CD4-positive, alpha-beta T cell treated with Interleukin-4 for 1 hour (primary cell): ENCODE data around the gene SIGLEC10.
A peak's percentile ranks its signal among the peaks of the same experiment; 100 is the strongest.

Experiments used
- DNase-seq, 2 donors: peaks; one replicate each; pipeline ENCODE4 v3.0.0-alpha.2; 2020 to 2022

The SIGLEC10 gene

DNA sequence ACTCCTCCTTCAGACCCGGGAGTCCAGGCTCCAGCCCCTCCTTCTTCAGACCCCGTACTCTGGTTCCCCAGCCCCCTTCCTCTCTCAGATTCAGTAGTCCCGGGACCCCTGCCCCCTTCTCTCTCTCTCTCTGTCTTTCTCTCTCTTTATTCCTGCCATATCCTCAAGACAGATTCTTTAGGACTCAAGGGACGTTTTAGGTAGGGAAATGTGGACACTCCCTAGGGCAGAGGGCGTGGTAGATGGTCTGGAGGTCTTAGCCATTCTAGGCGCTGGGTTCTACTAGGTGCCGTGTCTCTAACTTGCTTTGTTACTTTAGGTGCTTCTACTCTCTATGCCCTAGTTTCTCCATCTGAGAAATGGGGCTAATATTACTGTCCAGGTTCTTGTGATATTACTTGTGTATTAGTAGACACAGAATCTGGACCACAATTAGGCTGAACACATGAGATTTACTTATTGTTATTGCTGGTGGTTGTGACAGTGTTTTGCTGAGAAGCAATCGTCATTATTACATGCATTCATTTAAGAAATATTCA, 26.3 kb downstream of the SIGLEC10 start:
- DNase-seq: no peak

DNA sequence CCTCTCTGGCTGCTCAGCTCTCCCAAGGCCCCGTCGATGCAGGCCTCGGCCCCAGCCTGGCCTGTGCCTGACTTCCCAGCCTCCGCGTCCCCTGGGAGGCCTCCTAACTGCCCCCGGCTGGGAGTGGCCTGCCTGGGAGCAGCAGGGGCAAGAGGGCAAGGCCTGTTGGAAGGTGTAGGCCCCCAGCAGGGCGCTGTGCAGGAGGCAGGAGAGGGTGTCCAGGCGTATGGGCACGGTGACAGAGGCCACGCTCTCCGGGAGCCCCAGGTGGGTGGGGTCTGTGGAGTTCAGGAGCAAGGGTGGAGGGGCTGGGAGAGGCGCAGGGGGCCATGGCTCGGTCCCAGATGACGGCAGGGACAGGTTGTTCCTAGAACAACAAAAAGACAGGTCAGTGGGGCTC, 28.3 kb downstream of the SIGLEC10 start:
- no peak for DNase-seq

- no peak for DNase-seq
Observed at GRCh38 chr19:51387924-51388389, 29.5 kb downstream of the SIGLEC10 start, which contains the start of gene LIM2. LIM2 (minus strand) TSS chr19:51387974; CDS start chr19:51387443, 531 bp downstream.

DNA sequence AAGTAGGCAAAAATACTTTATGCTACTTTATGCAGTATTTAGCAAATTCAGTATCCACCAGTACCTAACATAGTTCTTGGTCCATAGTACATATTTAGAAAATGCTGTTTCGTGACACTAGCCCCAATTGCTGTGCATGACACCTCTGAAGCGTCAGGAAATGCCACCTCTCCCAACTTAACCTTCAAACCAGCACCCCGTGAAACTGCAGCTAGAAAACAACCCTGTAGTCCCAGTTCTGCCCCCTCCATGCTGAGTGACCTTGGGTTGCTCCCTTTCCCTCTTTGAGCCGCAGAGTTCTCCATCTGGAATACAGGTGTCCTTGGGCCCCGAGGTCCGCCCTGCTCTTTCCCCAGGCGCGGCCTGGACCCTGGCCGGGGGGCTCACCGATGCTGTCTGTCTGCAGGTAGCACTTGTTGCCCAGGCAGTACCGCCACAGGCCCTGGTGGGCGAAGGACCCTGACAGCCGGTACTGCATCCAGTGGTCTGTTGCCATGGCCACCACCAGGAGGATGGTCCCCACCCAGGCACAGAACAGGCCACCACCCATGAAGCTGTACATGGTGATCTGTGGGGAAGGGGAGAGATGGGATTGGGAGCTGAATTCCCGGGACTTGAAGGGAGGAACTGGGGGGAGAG, 30.4 kb downstream of the SIGLEC10 start:
- DNase-seq: peak in 1 of 2 donors; percentile 29

DNA sequence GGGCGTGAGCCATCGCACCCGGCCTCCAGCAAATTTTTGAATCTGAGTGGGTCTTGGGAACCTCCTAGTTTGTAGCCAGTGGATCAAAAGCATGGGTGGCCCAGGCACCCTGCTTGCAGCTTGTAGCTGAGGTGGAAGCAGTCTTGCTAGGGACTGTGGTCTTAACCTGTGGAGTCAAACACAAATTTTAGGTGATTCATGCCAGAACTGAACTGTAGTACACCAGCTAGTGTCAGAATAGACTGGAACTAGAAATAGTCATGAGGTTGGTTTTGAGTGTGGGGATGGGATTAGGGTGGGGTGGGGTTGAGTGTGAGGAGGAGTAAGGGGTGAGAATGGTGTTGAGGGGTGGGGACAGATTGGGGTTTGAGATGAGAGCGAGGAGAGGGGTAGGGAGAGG, 35.4 kb downstream of the SIGLEC10 start:
- DNase-seq: no peak

- DNase-seq: no peak
Observed at GRCh38 chr19:51380379-51380778, 37.1 kb downstream of the SIGLEC10 start.

- no peak for DNase-seq
Observed at GRCh38 chr19:51377422-51377821, 40.0 kb downstream of the SIGLEC10 start.

DNA sequence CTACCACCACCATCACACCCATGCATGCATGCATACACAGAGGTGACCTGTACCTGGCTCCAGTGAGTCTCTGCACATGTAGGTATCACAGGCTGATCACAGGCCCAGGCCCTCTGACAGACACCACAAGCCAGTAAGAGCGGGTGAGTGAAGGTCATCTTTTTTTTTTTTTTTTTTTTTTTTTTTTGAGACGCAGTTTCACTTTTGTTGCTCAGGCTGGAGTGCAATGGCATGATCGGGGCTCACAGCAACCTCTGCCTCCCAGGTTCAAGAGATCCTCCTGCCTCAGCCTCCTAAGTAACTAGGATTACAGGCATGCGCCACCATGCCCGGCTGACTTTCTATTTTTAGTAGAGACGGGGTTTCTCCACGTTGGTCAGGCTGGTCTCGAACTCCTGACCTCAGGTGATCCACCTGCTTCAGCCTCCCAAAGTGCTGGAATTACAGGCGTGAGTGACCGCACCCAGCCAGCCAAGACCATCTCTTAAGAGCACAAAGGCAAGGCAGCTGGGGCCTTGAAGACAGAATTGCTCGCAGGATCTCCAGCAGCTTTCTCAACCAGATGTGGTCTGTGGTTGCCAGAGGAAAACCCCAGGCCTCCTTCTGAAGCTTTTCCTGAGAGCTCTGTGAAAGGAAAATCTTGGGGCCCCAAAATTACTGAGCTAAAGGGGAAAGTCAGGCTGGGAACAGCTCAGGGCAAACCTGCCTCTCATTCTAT, 41.8 kb downstream of the SIGLEC10 start:
- peak; percentile 30 to 47 for DNase-seq

- peak; percentile 82 to 86 for DNase-seq
Observed at GRCh38 chr19:51372649-51373504, 44.6 kb downstream of the SIGLEC10 start, which contains the start of gene NKG7. NKG7 (minus strand) TSS chr19:51372654; CDS start chr19:51372535, 119 bp downstream.

GRCh38 chr19:51372021-51372648, 45.3 kb downstream of the SIGLEC10 start:
- no peak for DNase-seq

DNA sequence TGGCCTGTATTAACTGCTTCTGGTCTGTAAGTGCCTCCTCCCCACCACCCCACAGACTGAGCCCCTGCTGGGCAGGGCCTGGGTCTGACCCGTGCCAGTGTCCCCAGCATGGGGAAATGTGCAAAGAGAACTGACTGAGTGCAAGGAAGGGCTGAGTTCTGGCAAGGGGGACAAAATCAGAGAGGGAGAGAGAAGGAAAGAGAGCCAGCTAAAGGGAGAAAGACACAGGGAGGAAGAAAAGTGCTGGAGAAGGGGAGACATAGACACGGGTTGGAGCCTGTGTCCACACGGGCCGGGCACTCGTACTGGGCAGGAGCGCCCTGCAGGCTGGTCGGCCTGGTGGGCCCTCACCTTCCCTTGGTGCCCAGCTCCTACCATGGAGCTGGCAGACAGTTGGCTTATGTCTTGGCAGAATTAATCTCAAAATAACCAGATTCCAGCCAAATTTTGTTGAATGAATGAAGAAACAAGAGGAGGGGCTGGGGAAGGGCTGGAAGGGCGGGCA, 46.2 kb downstream of the SIGLEC10 start:
- DNase-seq: no peak

- no peak for DNase-seq
Observed at GRCh38 chr19:51370230-51370629, 47.2 kb downstream of the SIGLEC10 start.

DNA sequence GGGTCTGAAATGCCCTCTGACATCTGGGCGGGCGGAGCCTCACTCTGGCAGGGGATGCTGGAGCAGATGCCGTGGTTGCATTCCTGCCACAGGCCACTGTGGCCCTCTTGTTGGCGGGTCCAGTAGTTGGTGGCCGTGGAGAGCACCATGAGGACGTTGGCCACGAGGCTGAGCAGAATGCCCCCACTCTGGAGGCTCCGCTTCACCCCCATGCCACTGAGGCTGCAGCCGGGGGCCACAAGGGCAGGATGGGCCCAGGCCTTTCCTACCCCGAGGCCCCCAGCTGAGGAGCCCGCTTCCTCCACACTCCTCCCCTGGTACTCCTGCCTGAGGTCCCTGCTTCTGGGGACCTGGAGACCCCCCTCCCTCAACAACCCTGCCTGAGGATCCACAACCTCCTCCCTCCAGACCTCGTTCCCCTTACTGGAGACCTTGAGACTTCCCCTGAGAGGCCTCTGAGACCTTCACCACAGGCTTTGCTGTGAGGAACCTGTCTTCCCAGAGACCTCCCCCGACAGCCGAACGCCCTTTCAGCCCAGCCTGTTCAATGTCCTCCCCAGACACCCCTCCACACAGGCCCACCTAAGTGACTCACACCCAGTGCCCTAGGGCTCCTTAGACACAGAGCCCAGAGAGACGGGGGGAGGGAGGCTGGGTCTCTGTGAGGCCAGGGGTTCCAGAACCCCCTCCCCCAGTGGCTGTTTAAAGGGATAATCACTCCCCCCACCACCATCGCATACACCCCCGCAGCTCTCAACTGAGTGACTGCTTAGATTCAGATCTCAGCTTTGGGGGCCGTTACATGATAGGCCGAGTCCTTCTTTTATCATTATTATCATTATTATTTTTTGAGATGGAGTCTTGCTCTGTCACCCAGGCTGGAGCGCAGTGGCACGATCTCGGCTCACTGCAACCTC, 48.8 kb downstream of the SIGLEC10 start, which contains the start of gene CLDND2:
Gene CLDND2, minus strand, starts transcription at position 638 of the 917 bp plus-strand sequence. Its CDS starts 426 bp downstream, at position 212.
- peak; percentile 27 to 29 for DNase-seq

DNA sequence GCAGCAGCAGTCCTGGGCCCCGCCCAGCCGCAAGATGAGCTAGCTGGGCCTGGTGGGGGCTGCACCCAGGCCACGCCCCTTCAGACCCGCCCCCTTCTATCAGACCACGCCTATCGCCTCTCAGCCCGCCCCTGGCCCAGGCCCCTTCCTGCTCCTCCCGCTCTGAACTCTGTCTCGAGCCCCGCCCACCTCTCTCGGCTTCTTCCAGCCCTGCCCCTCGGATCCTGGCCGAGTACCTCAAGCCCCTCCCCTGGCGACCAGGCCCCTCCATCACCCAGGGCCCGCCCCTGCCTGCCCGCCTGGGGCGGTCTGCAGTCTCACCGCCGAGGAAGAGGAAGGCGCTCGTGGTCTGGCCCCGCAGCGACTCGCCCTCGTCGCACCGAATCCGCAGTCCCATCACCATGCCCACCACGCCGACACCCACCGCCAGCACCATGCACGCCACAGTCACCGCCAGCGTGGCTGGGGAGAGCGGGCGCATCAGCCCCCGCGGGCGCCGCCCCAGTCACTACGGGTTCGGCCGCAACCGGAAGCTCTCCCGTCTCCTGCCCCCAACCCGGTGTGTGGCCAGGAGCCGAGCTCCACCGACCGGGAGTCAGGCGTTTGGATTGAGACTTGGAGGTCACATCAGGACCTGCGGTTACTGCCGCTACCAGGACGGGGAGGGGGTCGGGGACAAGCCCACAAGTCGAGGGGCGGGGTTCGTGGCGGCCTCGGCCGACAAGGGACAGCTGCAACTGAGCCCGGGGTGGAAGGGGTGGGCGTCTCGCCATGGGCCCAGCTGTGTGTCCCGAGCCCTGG, 49.7 kb downstream of the SIGLEC10 start:
- DNase-seq: peak; percentile 98

DNA sequence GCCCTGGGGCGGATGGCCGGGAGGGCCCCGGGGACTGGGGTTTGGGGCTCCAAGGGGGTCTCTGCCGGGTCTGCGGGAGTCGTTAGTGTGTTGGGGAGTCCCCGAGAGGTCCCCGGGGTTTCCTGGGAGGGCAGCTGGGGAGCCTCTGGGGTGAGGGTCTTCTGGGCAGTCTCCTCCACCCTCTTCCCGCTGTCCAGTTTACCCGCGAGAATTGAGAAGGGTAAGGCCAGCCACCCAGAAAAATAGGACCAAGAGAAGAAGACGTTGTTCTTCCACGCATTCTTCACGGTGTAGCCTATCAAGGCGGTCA, 50.2 kb downstream of the SIGLEC10 start:
- no peak for DNase-seq

DNA sequence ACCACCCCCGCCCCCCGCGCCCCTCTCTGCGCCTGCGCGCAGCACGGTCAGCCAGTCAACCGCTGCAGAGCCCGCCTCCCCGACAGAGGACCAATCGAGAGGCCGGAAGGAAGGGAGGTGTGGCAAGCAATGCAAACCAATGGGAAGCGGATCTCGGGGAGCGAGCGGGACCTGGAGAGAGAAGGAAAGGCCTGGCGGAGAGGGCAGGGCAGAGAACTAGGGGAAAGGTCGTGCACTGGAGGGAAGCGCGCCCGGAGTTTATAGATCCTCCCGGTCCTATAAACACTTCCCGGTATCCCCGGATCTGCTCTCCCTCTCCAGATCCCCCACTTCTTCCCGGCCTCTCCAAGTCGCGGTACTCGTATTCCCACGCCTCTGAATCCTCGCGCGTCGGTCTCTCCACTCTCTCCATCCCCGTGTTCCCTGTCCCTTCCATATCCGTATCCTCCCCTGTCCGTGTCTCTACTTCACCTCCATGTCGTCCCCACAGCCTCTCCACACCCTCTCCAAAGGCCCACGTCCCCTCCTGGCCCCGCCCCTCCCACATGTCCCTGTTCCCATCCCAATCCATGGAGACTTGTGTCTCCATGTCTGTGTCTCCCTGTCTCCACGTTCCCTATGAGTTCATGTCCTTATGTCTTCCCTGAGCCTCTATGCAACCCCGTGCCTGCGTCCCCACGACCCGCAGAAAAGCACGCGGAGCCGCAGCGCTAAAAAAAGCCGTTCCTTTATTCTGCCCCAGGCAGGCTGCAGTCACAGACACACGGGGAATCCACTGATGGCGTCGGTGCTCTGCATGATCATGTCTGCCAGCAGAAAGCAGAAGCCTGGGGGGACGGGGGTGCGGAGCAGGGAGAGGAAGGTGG, 50.8 kb downstream of the SIGLEC10 start:
- peak; percentile 95 to 96 for DNase-seq

DNA sequence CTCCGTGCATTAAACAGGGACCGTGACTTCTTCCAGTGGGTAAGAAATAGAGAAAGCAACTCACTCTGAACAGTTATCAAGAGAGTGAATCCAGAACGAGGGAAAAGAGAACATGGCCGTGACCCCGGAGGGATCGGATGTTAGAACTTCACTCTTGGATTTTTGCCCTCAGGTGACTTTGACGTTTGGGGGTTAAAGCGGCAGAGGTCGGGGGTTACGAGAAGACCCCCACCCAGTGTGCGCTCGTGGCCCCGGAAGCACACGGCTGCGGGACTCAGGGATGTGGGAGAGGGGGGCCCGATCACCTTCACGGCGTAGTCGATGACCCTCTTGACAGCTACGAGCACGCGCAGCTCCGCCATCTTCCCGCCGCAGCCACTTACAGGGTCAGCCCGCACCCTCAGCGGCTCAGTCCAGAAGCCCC, 51.5 kb downstream of the SIGLEC10 start, which contains the start of gene ETFB:
Gene ETFB, minus strand, starts transcription at position 424 of the 424 bp plus-strand sequence. Its CDS starts 62 bp downstream, at position 362.
- DNase-seq: no peak

DNA sequence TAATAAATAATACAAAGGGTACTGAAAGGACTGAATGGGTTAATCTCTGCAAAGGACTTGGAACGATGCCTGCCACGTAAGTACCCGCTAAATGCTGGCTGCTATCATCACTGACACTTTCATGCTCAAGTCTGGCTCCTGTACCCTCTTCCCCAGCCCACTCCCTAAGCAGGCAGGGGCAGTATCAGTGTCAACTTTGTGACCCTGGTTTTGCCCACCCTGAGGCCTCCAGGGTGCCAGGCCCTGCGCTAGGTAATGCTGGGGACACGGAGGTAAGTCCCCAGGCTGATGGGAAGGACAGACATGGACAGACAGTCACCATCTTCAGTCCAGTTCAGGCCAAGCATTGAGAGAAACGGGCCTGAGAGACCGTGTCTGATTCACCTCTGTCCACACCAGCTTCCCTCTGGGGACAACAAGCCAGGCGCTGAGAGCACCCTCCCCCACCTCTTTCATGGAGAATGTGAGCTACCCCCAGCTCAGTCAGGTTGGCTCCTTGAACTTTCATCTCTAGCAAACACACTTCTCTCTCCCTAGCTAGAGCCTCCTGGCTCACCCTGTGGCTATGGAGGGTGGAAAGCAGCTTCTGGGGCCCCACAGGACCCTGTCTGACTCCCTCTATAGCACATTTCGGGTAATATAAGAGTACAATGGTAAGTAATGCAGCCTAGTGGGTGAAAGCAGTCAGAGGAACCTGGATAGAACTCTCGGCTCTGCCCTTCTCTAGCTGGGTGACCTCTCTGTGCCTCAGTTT, 52.1 kb downstream of the SIGLEC10 start:
- DNase-seq: peak in 1 of 2 donors; percentile 33
